Measurements from ENCODE around the gene CDH12.

GRCh38 chr5:22662391-22662790 is 190.8 kb downstream of the CDH12 start:
- TF ChIP-seq POLR2AphosphoS5 (IDR thresholded peaks at IDR 0.05; ENCODE audit: low read depth, low read length) = no peak
- TF ChIP-seq FOXP2 (optimal IDR thresholded peaks at IDR 0.05; ENCODE audit: borderline replicate concordance, extremely low read depth, extremely low read length, insufficient read depth) = no peak

Measured in PFSK-1 (cell line).